Astrocyte of the cerebellum (primary cell): Measurements from ENCODE around the gene CDC14A.

ENCODE experiments used
- DNase-seq: peaks from one replicate; pipeline ENCODE4 v3.0.0-alpha.2; 2011; ENCODE audit warnings: low read depth
- H3K4me3 ChIP-seq: 2 replicates; pipeline ENCODE4 v1.5.1; 2011; ENCODE audit warnings: mild to moderate bottlenecking, low read depth, low read length, moderate library complexity
- CTCF ChIP-seq: IDR thresholded peaks from 2 replicates; pipeline ENCODE4 v1.5.1; 2012; ENCODE audit warnings: low read length, low read depth, moderate library complexity, mild to moderate bottlenecking; ENCODE audit errors: missing control alignments
- in situ Hi-C: cut with HindIII; loops from 2 replicates; pipeline ENCODE4 v1.10.0; 2017; ENCODE audit warnings: low sequenced_read_pairs

CDC14A gene

GRCh38 chr1:100308777-100309176, 43.5 kb upstream of the CDC14A start:
- TF ChIP-seq CTCF: no peak
- H3K4me3 ChIP-seq: no peak overlapping the region
- DNase-seq: no peak
- in situ Hi-C loops: no loop called here

GRCh38 chr1:100309863-100310262, 42.4 kb upstream of the CDC14A start:
- in situ Hi-C loops: no loop called here
- no peak for TF ChIP-seq CTCF
- no peak overlapping the region for H3K4me3 ChIP-seq
- DNase-seq: no peak

GRCh38 chr1:100313382-100313781, 38.9 kb upstream of the CDC14A start:
- in situ Hi-C loops: no loop called here

GRCh38 chr1:100316622-100317021, 35.7 kb upstream of the CDC14A start:
- no peak overlapping the region for H3K4me3 ChIP-seq
- in situ Hi-C loops: no loop called here
- DNase-seq: no peak
- TF ChIP-seq CTCF: no peak

More at GRCh38 chr1:100313382-100313781, 38.9 kb upstream of the CDC14A start:
- no peak for DNase-seq
- no peak for TF ChIP-seq CTCF
- H3K4me3 ChIP-seq: no peak overlapping the region

- H3K4me3 ChIP-seq: no peak overlapping the region
- DNase-seq: no peak
- in situ Hi-C loops: no loop called here
- TF ChIP-seq CTCF: no peak
Measured at GRCh38 chr1:100320311-100321099, 31.8 kb upstream of the CDC14A start.

- in situ Hi-C loops: no loop called here
- no peak for DNase-seq
- TF ChIP-seq CTCF: no peak
Measured at GRCh38 chr1:100321100-100321493, 31.2 kb upstream of the CDC14A start.

GRCh38 chr1:100321506-100321905, 30.8 kb upstream of the CDC14A start:
- H3K4me3 ChIP-seq: no peak overlapping the region
- no peak for DNase-seq
- in situ Hi-C loops: no loop called here
- TF ChIP-seq CTCF: no peak

More at GRCh38 chr1:100321100-100321493, 31.2 kb upstream of the CDC14A start:
- H3K4me3 ChIP-seq: no peak overlapping the region
